HG03575 (cell line): ENCODE measurements around the gene SMIM41.
"Not testable (repeated sequence)": the region's sequence is repeated elsewhere in the genome, so short reads cannot be mapped to it uniquely, and the experiment has no call there.

Experiments used
- ATAC-seq: cut with Tn5 transposase; IDR thresholded peaks from one replicate; pipeline ENCODE4 v1.9.1; 2021; ENCODE audit not compliant: unreplicated experiment, insufficient number of reproducible peaks, low FRiP score; ENCODE audit errors: extremely low read depth

The SMIM41 gene

DNA sequence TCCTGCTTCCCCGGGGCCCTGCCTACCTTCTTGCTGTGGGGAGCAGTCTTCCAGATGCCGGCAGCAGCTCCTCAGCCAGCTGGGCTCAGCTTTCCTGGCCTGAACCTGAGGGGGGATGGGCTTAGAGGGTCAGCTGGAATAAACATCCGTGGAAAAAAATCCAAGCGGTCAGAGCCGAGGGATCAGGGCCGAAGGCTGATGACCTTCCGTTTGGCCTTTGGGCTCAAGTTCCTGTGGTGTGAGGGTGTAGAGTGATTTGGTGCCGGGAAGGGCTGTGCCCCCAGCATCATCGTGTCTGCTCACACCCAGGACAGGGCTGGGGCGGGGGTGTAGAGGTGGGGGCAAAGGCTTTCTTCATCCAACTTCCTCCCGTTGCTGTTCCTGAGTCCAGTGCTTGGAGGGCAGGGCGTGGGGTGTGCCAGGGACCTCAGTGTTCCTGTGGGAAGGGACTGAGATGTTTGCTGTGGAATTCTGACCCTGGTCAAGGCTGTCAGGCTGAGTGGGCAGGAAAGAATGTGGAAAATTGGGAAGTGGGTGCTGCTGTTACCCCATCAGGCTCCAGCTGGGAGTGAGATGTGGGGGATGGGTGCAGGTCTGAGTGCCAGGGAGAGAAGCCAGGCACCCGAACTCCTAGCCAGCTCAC lies 2.6 kb downstream of the SMIM41 start:
- no peak for ATAC-seq

DNA sequence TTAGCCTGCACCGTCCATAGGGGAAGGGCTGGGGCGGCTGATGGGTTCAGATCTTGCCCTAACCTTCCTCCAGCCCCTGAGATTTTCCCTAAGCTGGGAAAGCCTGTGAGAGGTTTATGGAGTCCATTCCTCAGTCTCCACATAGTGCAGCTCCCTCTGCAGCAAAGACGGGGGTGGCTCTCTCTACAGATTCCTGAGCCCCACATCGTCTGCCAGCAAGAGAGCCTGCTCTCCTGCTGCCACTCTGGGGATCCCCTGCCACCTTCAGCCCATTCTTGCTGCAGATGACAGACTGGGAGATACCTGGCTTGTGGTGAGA lies 3.1 kb downstream of the SMIM41 start:
- ATAC-seq, result no peak

DNA sequence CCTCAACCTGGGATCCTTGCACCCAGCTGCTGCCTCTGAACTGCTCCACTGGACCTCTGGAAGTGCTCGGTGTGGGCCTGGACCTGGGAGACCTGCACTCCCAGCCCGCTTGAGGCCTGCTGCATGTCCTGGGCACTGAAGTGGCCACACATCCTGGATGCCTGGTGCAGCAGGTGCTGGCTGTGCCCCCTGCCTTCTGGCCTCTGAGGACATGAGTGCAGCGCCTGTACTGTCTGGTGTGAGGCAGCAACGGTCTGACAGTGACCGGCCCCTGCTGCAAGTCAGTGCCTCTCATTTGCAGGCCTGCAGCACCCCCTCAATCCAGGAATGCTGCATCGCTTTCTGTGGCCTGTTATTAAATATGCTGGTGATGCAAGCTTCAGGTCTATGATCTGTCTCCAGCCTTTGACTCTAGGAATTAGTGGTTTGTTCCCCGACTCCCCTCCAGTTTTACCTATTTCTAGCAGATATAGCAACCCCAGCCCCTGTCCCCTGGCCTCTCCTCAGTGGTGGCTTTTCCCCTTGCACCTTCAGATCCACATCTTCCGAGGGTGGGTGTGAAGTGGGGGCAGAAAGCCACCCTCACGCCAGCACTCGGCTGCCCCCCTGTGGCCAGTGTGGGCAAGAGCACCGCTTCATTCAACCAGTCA lies 3.6 kb downstream of the SMIM41 start:
- no peak for ATAC-seq

DNA sequence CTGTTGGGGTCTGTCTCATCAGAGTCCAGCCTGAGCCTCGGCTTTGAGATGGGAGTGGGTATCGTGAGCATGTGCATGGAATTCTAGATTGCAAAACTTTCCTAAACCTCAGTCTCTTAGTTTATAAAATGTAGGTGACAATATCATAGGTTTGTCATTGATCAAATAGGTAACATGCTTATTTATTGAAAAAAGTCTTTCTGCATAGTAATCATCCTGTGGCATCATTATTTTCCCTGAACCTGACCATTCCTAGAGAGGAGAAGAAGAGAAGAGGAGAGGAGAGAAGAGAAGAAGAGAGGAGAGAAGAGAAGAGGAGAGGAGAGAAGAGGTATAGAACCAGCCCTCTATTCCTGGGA lies 4.1 kb downstream of the SMIM41 start:
- ATAC-seq, result no peak

DNA sequence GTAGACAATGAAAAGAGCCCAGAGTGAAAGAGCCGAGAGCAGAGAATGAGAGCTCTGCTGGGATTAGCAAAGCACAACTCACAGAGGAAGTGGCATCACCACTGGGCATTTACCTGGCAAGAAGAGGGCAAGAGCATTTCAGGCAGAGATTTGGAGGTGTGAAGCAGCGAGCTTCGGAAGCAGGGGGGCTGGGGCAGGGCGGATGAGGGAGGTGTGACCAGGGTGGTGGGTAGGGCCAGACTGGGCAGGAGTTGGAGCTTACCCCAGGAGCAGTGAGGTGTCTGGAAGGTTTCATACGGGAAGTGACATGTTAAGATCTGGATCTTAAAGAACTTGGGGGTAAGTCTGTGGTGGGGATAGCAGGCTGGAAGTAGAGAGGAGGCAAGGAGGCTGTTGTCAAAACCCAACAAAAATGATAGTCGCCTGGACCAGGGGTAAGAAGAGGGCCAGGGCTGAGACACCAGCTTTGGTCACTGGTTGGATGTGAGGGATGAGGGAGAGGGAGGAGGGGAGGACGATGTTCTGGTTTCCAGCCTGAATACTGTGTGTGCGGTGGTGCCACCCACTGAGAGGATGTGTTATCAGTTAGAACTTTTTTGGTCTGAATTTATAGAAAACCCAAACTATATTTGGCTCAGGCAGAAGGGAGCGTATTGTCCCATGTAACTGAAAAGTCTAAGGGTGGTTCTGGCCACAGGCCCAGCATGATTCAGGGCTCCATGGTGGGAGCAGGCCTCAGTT lies 5.2 kb downstream of the SMIM41 start:
- ATAC-seq, result no peak

DNA sequence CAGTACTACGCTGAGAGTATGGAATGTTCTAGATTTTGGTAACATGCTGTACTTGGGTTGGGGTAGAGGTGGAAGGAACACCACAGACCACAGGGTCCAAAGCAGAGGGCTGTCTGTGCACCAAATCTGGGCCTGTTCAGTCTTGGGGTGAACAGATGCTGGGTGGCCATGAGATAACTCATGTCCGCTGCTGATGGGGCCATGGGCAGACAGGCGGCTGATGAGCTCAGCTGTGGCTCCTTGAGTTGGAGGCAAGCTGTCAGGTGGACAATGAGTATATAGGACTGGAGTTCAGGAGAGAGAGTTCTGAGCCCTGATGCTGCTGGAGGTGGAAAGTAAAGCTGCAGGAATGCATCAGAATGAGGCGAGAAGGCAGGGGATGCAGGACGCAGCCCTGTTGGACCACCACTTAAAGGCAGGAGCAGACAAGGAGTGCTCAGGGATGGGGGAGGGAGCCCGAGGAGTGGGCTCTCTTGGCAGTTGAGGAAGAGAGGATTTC lies 6.2 kb downstream of the SMIM41 start:
- ATAC-seq, result no peak

DNA sequence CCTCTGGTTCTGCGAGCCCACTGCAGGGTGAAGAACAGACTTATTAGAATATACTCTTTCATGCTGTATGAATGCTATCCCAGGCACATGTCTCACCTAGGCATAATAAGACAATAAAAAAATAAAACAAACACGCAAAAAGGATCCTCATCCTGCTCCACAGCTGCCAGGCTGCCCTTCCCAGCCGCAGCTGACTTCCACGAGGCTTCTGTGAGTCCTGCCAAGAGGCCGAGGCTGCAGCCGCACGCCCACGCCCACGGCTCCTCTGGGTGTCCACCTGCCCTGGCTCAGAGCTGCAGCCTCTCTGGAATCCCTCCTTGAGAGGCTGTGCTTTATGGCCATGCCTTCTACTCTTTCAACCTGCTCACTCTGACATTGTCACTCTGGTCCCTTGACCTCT lies 6.9 kb downstream of the SMIM41 start:
- no peak for ATAC-seq

DNA sequence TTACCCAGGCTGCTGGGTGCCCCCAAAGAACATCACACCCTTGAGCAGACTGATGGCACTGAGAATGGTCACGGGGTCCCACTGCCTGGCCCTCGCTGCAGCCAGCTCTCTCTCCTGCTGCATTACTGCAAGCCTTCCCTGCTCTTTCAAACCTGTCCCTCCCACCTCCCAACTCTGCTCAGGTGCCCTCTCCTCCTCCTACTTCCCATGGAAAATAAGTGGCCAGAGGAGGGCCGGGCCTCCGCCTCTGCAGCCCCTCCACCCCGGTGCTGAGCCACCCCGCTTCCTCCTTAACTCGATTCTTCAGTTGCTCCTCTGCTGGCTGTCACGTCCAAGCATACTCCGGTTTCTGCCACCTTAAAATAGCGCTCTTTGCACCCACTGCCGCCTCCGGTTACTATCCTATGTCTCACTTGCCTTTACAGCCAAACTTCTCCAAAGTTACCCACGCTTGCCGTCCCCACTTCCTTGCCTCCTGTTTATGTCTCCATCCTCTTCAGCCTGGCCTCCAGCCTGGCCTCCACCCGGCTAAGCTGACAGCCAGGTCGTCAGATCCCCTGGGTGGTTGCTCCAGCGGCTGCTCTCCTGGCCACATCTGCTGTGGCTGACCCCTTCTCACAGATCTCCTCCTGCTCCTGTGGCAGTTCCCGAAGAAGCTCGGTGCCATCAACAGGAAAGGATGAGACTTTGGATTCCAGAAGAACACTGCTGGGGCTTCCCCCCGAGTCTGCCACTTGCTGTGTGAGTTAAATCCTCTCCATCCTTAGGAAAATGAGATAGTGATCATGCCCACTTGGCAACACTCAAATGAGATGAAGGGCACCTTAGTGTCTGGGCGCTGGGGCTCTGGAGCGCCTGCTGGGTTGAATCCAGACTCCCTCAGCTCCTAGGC lies 7.7 kb downstream of the SMIM41 start:
- ATAC-seq, result no peak

DNA sequence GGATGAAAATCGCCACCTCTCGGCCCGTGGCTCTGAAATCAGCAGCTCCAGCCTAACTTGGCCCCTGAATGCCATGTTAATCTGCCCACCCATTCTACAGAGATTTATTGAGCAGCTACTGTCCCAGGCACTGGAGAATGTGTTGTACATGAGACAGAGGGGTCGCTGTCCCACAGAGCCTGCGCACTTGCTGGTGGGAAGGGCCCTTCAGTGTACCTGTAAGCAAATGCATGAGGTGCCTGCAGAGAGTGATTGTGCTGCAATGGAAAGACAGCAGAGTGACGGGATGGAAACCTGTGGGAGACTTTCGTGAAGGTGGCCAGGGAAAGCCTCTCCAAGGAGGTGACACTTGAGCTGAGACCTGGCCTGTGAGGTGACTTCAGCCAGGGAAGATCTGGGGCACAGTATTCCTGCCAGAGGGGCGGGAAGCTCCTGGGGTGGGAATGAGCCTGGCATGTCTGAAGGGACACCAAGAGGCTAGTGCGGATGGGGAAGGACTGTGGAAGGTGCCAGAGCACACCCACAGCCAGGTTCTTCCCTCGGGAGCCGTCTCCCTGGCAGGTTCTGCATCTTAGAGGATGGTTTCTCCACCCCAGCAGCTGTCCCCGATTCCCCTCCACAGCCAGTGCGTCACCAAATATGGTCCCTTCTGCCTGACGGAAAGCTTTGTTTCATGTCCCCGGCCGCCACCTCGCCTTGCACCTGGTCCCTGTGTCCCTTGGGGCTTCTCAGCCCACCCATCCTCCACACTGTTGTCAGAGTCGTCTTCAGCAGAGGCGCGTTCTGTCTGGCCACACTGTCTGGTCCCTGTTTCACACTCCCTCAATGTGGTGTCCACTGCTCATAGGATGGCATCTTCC lies 8.7 kb downstream of the SMIM41 start:
- ATAC-seq, result no peak

DNA sequence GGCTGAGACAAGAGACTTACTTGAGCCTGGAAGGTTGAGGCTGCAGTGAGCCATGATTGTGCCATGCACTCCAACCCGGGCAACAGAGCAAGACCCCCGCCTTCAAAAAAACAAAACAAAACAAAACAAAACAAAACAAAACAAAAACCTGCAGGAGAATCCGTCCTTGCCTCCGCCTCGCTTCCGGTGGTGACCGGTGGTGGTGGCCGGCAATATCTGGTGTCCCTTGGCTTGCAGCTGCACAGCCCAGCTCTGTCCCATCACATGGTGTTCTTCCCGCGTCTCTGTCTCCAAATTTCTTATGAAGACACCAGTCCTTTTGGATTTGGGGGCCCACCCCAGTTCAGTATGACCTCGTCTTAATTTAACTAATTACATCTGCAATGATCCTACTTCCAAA lies 10.0 kb downstream of the SMIM41 start:
- ATAC-seq, result no peak

DNA sequence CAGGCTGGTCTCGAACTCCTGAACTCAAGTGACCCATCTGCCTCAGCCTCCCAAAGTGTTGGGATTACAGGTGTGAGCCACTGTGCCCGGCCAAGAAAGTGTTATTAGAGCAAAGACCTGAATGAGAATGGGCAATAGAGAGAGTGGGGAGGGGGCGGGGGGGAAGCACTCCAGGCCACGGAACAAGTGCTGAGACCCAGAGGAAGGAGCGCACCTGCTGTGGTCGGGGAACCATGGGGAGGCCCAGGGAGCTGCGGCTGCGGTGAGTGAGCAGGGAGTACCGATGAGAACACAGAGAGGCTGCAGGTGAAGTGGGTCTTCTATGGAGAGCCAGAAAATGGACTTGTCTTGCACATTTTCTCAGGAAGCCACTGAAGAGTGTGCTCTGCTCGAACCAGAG lies 10.8 kb downstream of the SMIM41 start:
- no peak for ATAC-seq

DNA sequence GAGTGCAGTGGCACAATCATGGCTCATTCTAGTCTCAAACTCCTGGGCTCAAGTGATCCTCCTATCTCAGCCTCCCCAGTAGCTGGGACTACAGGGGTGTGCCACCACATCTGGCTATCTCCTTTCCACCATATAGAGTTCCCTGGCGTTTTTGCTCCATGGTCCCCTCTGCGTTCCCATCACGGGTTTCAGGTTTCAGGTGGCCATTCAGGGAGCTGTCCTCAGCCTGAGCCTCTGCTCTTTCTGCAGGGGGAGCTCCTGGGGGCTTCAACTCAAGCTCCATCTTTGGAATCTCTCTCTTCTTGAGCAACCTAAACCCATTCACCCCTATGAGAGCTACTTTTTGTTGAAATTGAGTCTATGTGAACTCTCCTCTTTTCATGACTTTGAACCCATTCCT lies 11.6 kb downstream of the SMIM41 start:
- no peak for ATAC-seq

DNA sequence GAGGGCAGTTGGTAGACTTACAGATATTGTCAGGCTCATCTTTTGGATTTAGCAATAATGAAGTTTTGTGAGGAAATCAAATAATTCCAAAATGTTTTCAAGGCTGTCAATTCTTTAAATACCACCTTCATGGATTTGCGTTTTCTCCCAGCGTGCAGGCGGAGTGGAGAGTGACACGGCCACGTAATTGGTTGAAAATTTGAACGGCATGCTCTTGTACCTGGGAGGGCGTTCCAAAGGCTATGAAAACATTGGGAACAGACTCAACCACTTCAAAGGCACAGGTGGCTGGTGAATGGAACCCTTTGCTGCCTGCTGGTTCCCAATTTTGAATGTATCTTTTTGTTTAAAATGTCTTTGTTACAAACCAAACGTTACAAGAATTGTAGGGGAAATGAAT lies 12.4 kb downstream of the SMIM41 start:
- ATAC-seq, result no peak

DNA sequence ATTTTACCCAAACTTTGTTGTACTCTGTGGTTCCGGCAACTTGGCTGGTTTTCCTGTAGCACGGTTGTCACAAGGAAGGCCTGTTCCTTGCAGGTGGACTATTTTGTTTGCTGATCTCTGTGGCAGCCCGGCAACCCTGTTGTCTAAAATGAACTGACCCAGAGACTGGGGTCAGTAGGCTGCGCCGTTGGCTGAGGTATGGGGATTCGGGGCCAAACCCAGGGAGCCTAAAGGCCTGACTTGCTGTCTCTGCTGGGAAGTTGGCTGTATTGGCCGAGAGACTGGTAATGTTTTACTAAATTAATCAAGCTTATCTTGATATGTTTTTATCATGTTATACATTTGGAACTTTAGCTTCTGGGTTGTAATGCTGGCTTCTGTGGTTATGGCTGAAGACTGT lies 13.8 kb downstream of the SMIM41 start:
- ATAC-seq, result no peak

DNA sequence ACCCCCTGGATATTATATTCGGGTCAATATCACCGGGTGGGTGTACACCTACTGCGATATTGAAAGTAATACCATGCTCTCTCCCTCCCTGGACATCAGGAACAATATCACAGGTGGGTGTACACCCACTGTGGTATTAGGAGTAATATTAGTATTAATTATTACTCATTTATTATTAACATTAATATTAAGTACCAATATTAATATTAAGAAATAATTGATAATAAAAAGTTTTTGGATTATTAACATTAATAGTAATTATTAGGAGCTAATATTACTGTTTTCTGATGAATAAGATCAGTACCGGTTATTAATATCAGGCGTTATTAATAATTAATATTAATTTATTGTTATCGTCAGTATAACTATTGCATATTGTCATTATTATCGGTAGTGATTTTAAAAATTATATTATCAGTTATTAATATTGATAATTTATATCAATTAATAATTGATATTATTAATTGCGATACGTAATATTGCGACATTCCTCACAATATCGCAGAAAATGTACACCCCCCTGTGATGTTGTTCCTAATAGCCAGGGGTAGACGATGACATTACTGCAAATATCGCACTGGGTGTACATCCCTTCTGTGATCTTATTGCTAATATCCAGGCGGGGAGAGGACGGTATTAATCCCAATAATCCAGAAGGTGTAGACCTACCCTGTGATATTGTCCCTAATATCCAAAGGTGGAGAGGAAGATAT lies 17.0 kb downstream of the SMIM41 start:
- ATAC-seq, result no peak

DNA sequence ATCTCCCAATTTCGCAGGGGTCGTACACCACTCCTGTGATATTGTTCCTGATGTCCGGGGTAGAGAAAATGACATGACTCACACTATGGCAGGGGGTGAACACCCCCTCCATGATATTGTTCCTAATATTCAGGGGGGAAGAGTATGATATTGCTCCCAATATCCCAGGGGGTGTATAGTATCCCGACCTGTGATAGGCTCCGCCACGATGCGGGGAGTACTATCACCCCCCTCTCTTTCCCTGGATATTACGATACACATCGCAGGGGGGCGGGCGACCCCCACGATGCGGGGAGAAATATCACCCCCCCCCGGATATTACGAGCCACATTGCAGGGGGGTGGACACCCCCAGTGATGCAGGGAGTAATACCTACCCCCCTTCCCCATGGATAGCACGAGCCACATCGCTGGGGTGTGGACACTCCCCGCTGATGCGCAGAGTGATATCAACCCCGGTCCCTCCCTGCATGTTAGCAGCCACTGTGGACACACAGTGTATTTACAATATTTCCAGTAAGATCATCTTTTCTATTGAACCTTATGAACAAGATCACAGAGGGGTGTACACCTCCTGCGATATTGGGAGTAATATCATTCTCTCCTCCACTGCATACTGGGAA lies 17.7 kb downstream of the SMIM41 start:
- ATAC-seq, result no peak

DNA sequence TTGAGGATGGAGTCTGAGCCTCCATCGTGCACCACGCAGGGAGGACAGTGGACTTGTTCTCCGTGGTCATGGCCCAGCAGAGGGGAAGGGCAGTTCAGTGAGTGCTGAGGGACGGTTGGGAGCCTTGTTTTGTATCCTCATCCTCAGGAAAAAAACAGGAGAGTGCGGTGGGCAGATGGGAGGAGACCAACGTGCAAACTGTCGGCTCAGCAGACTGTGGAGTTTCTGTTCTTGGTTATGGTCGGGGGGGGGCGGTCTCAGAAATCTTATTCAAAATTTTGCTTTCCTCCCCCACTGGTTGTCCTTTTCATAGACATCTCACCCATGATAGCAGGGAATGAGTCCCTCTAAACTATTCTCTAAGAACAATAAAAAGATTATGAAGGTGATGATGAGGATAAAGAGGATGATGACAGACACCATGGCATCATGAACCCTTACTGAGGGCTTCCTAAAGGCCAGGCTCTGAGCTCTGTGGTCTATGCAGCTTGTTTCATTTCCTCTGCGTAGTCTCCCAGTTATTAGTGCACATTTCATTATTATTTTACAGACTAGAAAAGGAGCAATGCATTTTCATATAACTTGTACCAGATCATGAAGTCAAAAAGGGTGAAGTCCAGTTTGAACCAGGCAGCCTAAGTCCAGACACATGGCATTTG lies 25.1 kb downstream of the SMIM41 start:
- ATAC-seq, result not testable (repeated sequence)
